ENCODE measurements around the gene TMEM19.

The TMEM19 gene

GRCh38 chr12:71649401-71649800 lies 36.5 kb upstream of the TMEM19 start:
- Histone ChIP-seq H3K4me1 (ENCODE audit: insufficient read depth, poor library complexity, severe bottlenecking) (peaks cover 7% of the 10 kb centered on the region), H3K27me3 (ENCODE audit: insufficient read depth, poor library complexity, severe bottlenecking) (no peaks in the 10 kb centered on the region), H3K4me3 (ENCODE audit: severe bottlenecking) (no peak overlapping the region), H3K36me3 (ENCODE audit: low read depth) (peaks cover 96% of the 10 kb centered on the region), H3K27ac (ENCODE audit: poor library complexity, severe bottlenecking) (no peak overlapping the region), H3K9me3 (ENCODE audit: severe bottlenecking) (no peaks in the 10 kb centered on the region)
- no peak for ATAC-seq (ENCODE audit: low read depth)
- TF ChIP-seq, protein P1, sequence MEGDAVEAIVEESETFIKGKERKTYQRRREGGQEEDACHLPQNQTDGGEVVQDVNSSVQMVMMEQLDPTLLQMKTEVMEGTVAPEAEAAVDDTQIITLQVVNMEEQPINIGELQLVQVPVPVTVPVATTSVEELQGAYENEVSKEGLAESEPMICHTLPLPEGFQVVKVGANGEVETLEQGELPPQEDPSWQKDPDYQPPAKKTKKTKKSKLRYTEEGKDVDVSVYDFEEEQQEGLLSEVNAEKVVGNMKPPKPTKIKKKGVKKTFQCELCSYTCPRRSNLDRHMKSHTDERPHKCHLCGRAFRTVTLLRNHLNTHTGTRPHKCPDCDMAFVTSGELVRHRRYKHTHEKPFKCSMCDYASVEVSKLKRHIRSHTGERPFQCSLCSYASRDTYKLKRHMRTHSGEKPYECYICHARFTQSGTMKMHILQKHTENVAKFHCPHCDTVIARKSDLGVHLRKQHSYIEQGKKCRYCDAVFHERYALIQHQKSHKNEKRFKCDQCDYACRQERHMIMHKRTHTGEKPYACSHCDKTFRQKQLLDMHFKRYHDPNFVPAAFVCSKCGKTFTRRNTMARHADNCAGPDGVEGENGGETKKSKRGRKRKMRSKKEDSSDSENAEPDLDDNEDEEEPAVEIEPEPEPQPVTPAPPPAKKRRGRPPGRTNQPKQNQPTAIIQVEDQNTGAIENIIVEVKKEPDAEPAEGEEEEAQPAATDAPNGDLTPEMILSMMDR (IDR thresholded peaks at IDR 0.05; ENCODE audit: poor library complexity, severe bottlenecking), result no peak
- no peak for DNase-seq (ENCODE audit: low spot score)

- Histone ChIP-seq H3K4me3 (ENCODE audit: severe bottlenecking) (no peak overlapping the region), H3K27me3 (ENCODE audit: insufficient read depth, poor library complexity, severe bottlenecking) (no peaks in the 10 kb centered on the region), H3K36me3 (ENCODE audit: low read depth) (peaks cover 96% of the 10 kb centered on the region), H3K9me3 (ENCODE audit: severe bottlenecking) (no peaks in the 10 kb centered on the region), H3K4me1 (ENCODE audit: insufficient read depth, poor library complexity, severe bottlenecking) (peaks cover 11% of the 10 kb centered on the region), H3K27ac (ENCODE audit: poor library complexity, severe bottlenecking) (no peak overlapping the region)
- DNase-seq (ENCODE audit: low spot score) (no peak), ATAC-seq (ENCODE audit: low read depth) (no peak)
- TF ChIP-seq, protein P1 (IDR thresholded peaks at IDR 0.05; ENCODE audit: poor library complexity, severe bottlenecking), result no peak
Observed at GRCh38 chr12:71652656-71653055, 33.2 kb upstream of the TMEM19 start.

DNA sequence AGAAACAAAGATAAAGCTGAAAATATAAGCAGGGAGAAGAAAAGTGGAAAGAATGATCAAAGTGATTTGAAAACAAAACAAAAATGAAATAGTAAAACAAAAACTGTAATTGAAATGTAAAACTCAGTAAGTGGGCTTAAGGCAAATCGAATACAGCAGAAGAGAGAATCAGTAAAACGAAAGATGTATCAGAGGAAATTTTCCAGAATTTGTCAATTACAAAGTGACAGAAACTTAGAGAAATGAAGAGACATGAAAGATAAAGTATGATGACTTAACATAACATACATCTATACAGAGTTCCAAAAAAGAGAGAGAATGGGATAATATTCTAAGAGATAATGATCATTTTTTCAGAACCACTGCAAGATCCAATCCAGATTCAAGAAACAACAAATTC lies 32.7 kb upstream of the TMEM19 start:
- H3K9me3 ChIP-seq (ENCODE audit: severe bottlenecking), result no peaks in the 10 kb centered on the region
- TF ChIP-seq, protein P1 (IDR thresholded peaks at IDR 0.05; ENCODE audit: poor library complexity, severe bottlenecking), result no peak
- ATAC-seq (ENCODE audit: low read depth), result no peak
- H3K27ac ChIP-seq (ENCODE audit: poor library complexity, severe bottlenecking), result no peak overlapping the region
- DNase-seq (ENCODE audit: low spot score), result no peak
- H3K27me3 ChIP-seq (ENCODE audit: insufficient read depth, poor library complexity, severe bottlenecking), result no peaks in the 10 kb centered on the region
- H3K36me3 ChIP-seq (ENCODE audit: low read depth), result peaks cover 95% of the 10 kb centered on the region
- no peak overlapping the region for H3K4me3 ChIP-seq (ENCODE audit: severe bottlenecking)
- peaks cover 11% of the 10 kb centered on the region for H3K4me1 ChIP-seq (ENCODE audit: insufficient read depth, poor library complexity, severe bottlenecking)

DNA sequence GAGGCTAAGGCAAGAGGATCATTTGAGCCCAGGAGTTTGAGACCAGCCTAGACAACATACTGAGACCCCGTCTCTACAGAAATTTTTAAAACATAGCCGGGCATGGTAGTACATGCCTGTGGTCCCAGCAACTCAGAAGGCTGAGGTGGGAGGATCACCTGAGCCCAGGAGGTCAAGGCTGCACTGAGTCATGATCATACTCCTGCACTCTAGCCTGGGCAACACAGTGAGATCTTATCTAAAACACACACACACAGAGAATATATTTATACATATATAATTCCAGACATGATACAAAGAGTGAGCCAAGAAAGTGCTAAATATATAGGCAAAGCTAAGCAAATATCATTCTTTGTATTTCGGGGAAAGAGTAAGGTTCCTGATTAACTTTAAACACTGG lies 31.7 kb upstream of the TMEM19 start:
- Histone ChIP-seq H3K4me3 (ENCODE audit: severe bottlenecking) (no peak overlapping the region), H3K4me1 (ENCODE audit: insufficient read depth, poor library complexity, severe bottlenecking) (peaks cover 7% of the 10 kb centered on the region), H3K36me3 (ENCODE audit: low read depth) (peaks cover 96% of the 10 kb centered on the region), H3K27ac (ENCODE audit: poor library complexity, severe bottlenecking) (no peak overlapping the region), H3K27me3 (ENCODE audit: insufficient read depth, poor library complexity, severe bottlenecking) (no peaks in the 10 kb centered on the region), H3K9me3 (ENCODE audit: severe bottlenecking) (no peaks in the 10 kb centered on the region)
- TF ChIP-seq, protein P1 (IDR thresholded peaks at IDR 0.05; ENCODE audit: poor library complexity, severe bottlenecking), result no peak
- ATAC-seq (ENCODE audit: low read depth) (no peak), DNase-seq (ENCODE audit: low spot score) (no peak)

DNA sequence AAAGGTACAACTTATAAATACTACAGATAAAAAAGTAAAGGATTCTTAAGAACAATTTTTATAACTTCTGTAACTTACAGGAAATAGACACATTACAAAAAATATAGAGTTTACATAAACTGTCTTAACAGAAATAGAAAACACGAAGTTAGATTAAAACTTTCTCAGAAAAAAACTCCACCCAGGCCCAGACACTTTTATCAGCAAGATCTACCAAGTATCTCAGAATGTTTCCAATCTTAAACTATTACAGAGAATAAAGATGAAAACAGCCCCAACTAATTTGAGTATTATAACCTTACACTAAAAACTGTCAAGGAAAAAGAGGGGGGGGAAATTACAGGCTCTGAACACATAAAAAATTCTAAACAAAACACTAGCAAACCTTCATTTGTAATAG lies 30.4 kb upstream of the TMEM19 start:
- TF ChIP-seq, protein P1 (IDR thresholded peaks at IDR 0.05; ENCODE audit: poor library complexity, severe bottlenecking), result no peak
- Histone ChIP-seq H3K36me3 (ENCODE audit: low read depth) (peaks cover 98% of the 10 kb centered on the region), H3K9me3 (ENCODE audit: severe bottlenecking) (no peaks in the 10 kb centered on the region), H3K4me3 (ENCODE audit: severe bottlenecking) (no peak overlapping the region), H3K27me3 (ENCODE audit: insufficient read depth, poor library complexity, severe bottlenecking) (no peaks in the 10 kb centered on the region), H3K4me1 (ENCODE audit: insufficient read depth, poor library complexity, severe bottlenecking) (peaks cover 4% of the 10 kb centered on the region), H3K27ac (ENCODE audit: poor library complexity, severe bottlenecking) (no peak overlapping the region)
- DNase-seq (ENCODE audit: low spot score) (no peak), ATAC-seq (ENCODE audit: low read depth) (no peak)

Data from RWPE2 (cell line).